ENCODE results near the gene CCL15.
"Not testable (repeated sequence)": the region's sequence is repeated elsewhere in the genome, so short reads cannot be mapped to it uniquely, and the experiment has no call there.

CCL15 gene

GRCh38 chr17:36001110-36001771, at the start of gene CCL15:
TSS of gene CCL15 (minus strand) at chr17:36001553. CDS start at chr17:36001492, 61 bp downstream.
- Histone ChIP-seq H3K9ac (ENCODE audit: low read depth, low read length) (no peak within 1 kb of the TSS), H3K4me1 (ENCODE audit: insufficient read depth, low read length) (no peaks in the 10 kb centered on the region), H3K27me3 (ENCODE audit: insufficient read depth, low read length) (no peaks in the 10 kb centered on the region), H3K27ac (ENCODE audit: low read length) (no peak within 1 kb of the TSS), H3K9me3 (ENCODE audit: insufficient read depth, low read depth, low read length) (no peaks in the 10 kb centered on the region), H3K36me3 (ENCODE audit: insufficient read depth, low read depth, low read length) (no peaks in the 10 kb centered on the region), H3K4me3 (ENCODE audit: low read length) (no peak within 1 kb of the TSS)

GRCh38 chr17:36049643-36050042, 48.3 kb upstream of the CCL15 start:
- Histone ChIP-seq H3K9ac (ENCODE audit: low read depth, low read length) (no peak overlapping the region), H3K27ac (ENCODE audit: low read length) (no peak overlapping the region), H3K9me3 (ENCODE audit: insufficient read depth, low read depth, low read length) (peaks cover 16% of the 10 kb centered on the region; the same call in 1 of the 2 replicates), H3K4me1 (ENCODE audit: insufficient read depth, low read length) (no peaks in the 10 kb centered on the region), H3K36me3 (ENCODE audit: insufficient read depth, low read depth, low read length) (no peaks in the 10 kb centered on the region), H3K4me3 (ENCODE audit: low read length) (no peak overlapping the region), H3K27me3 (ENCODE audit: insufficient read depth, low read length) (no peaks in the 10 kb centered on the region)

GRCh38 chr17:36048066-36048465, 46.7 kb upstream of the CCL15 start:
- Histone ChIP-seq H3K27me3 (ENCODE audit: insufficient read depth, low read length) (no peaks in the 10 kb centered on the region), H3K4me3 (ENCODE audit: low read length) (no peak overlapping the region), H3K4me1 (ENCODE audit: insufficient read depth, low read length) (no peaks in the 10 kb centered on the region), H3K36me3 (ENCODE audit: insufficient read depth, low read depth, low read length) (no peaks in the 10 kb centered on the region), H3K9ac (ENCODE audit: low read depth, low read length) (no peak overlapping the region), H3K27ac (ENCODE audit: low read length) (no peak overlapping the region), H3K9me3 (ENCODE audit: insufficient read depth, low read depth, low read length) (peaks cover 16% of the 10 kb centered on the region; the same call in 1 of the 2 replicates)

GRCh38 chr17:36036235-36036634, 34.9 kb upstream of the CCL15 start:
- Histone ChIP-seq H3K4me3 (ENCODE audit: low read length) (no peak overlapping the region), H3K27me3 (ENCODE audit: insufficient read depth, low read length) (no peaks in the 10 kb centered on the region), H3K4me1 (ENCODE audit: insufficient read depth, low read length) (no peaks in the 10 kb centered on the region), H3K9ac (ENCODE audit: low read depth, low read length) (no peak overlapping the region), H3K36me3 (ENCODE audit: insufficient read depth, low read depth, low read length) (no peaks in the 10 kb centered on the region), H3K27ac (ENCODE audit: low read length) (no peak overlapping the region), H3K9me3 (ENCODE audit: insufficient read depth, low read depth, low read length) (no peaks in the 10 kb centered on the region)

- Histone ChIP-seq H3K4me1 (ENCODE audit: insufficient read depth, low read length) (no peaks in the 10 kb centered on the region), H3K4me3 (ENCODE audit: low read length) (no peak overlapping the region), H3K36me3 (ENCODE audit: insufficient read depth, low read depth, low read length) (no peaks in the 10 kb centered on the region), H3K27ac (ENCODE audit: low read length) (no peak overlapping the region), H3K27me3 (ENCODE audit: insufficient read depth, low read length) (no peaks in the 10 kb centered on the region; the same call in 1 of the 2 replicates), H3K9me3 (ENCODE audit: insufficient read depth, low read depth, low read length) (no peaks in the 10 kb centered on the region), H3K9ac (ENCODE audit: low read depth, low read length) (no peak overlapping the region)
Measured at GRCh38 chr17:36034127-36034526, 32.8 kb upstream of the CCL15 start.

- H3K4me3 ChIP-seq (ENCODE audit: low read length): no peak overlapping the region
Measured at GRCh38 chr17:36030956-36031355, 29.6 kb upstream of the CCL15 start.

GRCh38 chr17:36027761-36028160, 26.4 kb upstream of the CCL15 start:
- Histone ChIP-seq H3K9ac (ENCODE audit: low read depth, low read length) (no peak overlapping the region; the same call in 1 of the 2 replicates), H3K36me3 (ENCODE audit: insufficient read depth, low read depth, low read length) (no peaks in the 10 kb centered on the region), H3K4me3 (ENCODE audit: low read length) (no peak overlapping the region), H3K9me3 (ENCODE audit: insufficient read depth, low read depth, low read length) (no peaks in the 10 kb centered on the region), H3K27me3 (ENCODE audit: insufficient read depth, low read length) (no peaks in the 10 kb centered on the region; the same call in 1 of the 2 replicates), H3K27ac (ENCODE audit: low read length) (no peak overlapping the region), H3K4me1 (ENCODE audit: insufficient read depth, low read length) (no peaks in the 10 kb centered on the region)

More at GRCh38 chr17:36030956-36031355, 29.6 kb upstream of the CCL15 start:
- H3K27ac ChIP-seq (ENCODE audit: low read length): no peak overlapping the region
- H3K9ac ChIP-seq (ENCODE audit: low read depth, low read length): no peak overlapping the region
- H3K9me3 ChIP-seq (ENCODE audit: insufficient read depth, low read depth, low read length): no peaks in the 10 kb centered on the region
- no peaks in the 10 kb centered on the region for H3K4me1 ChIP-seq (ENCODE audit: insufficient read depth, low read length)
- no peaks in the 10 kb centered on the region; the same call in 1 of the 2 replicates for H3K27me3 ChIP-seq (ENCODE audit: insufficient read depth, low read length)
- no peaks in the 10 kb centered on the region for H3K36me3 ChIP-seq (ENCODE audit: insufficient read depth, low read depth, low read length)

- Histone ChIP-seq H3K27ac (ENCODE audit: low read length) (no peak overlapping the region), H3K36me3 (ENCODE audit: insufficient read depth, low read depth, low read length) (no peaks in the 10 kb centered on the region), H3K9me3 (ENCODE audit: insufficient read depth, low read depth, low read length) (no peaks in the 10 kb centered on the region), H3K9ac (ENCODE audit: low read depth, low read length) (no peak overlapping the region), H3K27me3 (ENCODE audit: insufficient read depth, low read length) (no peaks in the 10 kb centered on the region), H3K4me3 (ENCODE audit: low read length) (no peak overlapping the region), H3K4me1 (ENCODE audit: insufficient read depth, low read length) (no peaks in the 10 kb centered on the region)
Measured at GRCh38 chr17:36024106-36024869, 22.9 kb upstream of the CCL15 start.

- H3K27ac ChIP-seq (ENCODE audit: low read length): no peak overlapping the region
- H3K36me3 ChIP-seq (ENCODE audit: insufficient read depth, low read depth, low read length): no peaks in the 10 kb centered on the region
- H3K4me3 ChIP-seq (ENCODE audit: low read length): no peak overlapping the region
- no peaks in the 10 kb centered on the region for H3K4me1 ChIP-seq (ENCODE audit: insufficient read depth, low read length)
- no peaks in the 10 kb centered on the region; the same call in 1 of the 2 replicates for H3K27me3 ChIP-seq (ENCODE audit: insufficient read depth, low read length)
- H3K9me3 ChIP-seq (ENCODE audit: insufficient read depth, low read depth, low read length): no peaks in the 10 kb centered on the region
- no peak overlapping the region for H3K9ac ChIP-seq (ENCODE audit: low read depth, low read length)
Measured at GRCh38 chr17:36019423-36019822, 18.1 kb upstream of the CCL15 start.

- Histone ChIP-seq H3K27me3 (ENCODE audit: insufficient read depth, low read length) (no peaks in the 10 kb centered on the region; the same call in 1 of the 2 replicates), H3K27ac (ENCODE audit: low read length) (no peak within 1 kb of the TSS), H3K9ac (ENCODE audit: low read depth, low read length) (no peak within 1 kb of the TSS), H3K4me3 (ENCODE audit: low read length) (no peak within 1 kb of the TSS), H3K4me1 (ENCODE audit: insufficient read depth, low read length) (no peaks in the 10 kb centered on the region), H3K9me3 (ENCODE audit: insufficient read depth, low read depth, low read length) (no peaks in the 10 kb centered on the region), H3K36me3 (ENCODE audit: insufficient read depth, low read depth, low read length) (no peaks in the 10 kb centered on the region)
Measured at GRCh38 chr17:36017799-36018198, 16.4 kb upstream of the CCL15 start, which contains the start of gene CCL23. TSS of gene CCL23 (minus strand) at chr17:36017972. CDS start at chr17:36017897, 75 bp downstream.

GRCh38 chr17:36016555-36016954, 15.2 kb upstream of the CCL15 start:
- Histone ChIP-seq H3K27ac (ENCODE audit: low read length) (no peak overlapping the region), H3K9ac (ENCODE audit: low read depth, low read length) (no peak overlapping the region), H3K9me3 (ENCODE audit: insufficient read depth, low read depth, low read length) (no peaks in the 10 kb centered on the region), H3K4me3 (ENCODE audit: low read length) (no peak overlapping the region), H3K4me1 (ENCODE audit: insufficient read depth, low read length) (no peaks in the 10 kb centered on the region), H3K27me3 (ENCODE audit: insufficient read depth, low read length) (no peaks in the 10 kb centered on the region; the same call in 1 of the 2 replicates), H3K36me3 (ENCODE audit: insufficient read depth, low read depth, low read length) (no peaks in the 10 kb centered on the region)

GRCh38 chr17:36015895-36016294, 14.5 kb upstream of the CCL15 start:
- not testable (repeated sequence) for H3K27me3 ChIP-seq (ENCODE audit: insufficient read depth, low read length); H3K9ac ChIP-seq (ENCODE audit: low read depth, low read length); H3K4me3 ChIP-seq (ENCODE audit: low read length); H3K36me3 ChIP-seq (ENCODE audit: insufficient read depth, low read depth, low read length); H3K4me1 ChIP-seq (ENCODE audit: insufficient read depth, low read length); H3K27ac ChIP-seq (ENCODE audit: low read length); H3K9me3 ChIP-seq (ENCODE audit: insufficient read depth, low read depth, low read length)
